ENCODE data around the gene TJP3.

TJP3 gene

DNA sequence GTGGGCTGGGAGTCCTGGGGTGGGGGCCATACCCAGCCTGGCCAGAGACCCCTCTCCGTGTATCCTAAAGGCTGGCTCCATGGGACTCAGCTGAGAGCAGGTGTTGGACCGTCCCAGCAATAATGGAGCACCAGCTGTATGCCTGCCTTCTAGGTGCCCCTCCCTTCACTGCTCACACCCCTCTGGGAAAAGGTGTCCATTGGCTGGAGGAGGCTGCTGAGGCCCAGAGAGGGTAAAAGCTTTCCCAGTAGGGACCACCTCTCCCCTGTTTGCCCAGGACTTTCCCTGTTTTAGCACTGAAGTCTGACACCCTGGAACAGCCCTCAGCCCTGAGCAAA, 67.2 kb downstream of the TJP3 start:
- TF ChIP-seq EZH2phosphoT487 (IDR thresholded peaks at IDR 0.05; ENCODE audit: borderline replicate concordance, low read length): no peak
- TF ChIP-seq, protein P1, sequence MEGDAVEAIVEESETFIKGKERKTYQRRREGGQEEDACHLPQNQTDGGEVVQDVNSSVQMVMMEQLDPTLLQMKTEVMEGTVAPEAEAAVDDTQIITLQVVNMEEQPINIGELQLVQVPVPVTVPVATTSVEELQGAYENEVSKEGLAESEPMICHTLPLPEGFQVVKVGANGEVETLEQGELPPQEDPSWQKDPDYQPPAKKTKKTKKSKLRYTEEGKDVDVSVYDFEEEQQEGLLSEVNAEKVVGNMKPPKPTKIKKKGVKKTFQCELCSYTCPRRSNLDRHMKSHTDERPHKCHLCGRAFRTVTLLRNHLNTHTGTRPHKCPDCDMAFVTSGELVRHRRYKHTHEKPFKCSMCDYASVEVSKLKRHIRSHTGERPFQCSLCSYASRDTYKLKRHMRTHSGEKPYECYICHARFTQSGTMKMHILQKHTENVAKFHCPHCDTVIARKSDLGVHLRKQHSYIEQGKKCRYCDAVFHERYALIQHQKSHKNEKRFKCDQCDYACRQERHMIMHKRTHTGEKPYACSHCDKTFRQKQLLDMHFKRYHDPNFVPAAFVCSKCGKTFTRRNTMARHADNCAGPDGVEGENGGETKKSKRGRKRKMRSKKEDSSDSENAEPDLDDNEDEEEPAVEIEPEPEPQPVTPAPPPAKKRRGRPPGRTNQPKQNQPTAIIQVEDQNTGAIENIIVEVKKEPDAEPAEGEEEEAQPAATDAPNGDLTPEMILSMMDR (IDR thresholded peaks at IDR 0.05; ENCODE audit: low read depth, low read length, poor library complexity, severe bottlenecking): no peak
- no peak overlapping the region for H3K27ac ChIP-seq (ENCODE audit: low read depth, low read length)

DNA sequence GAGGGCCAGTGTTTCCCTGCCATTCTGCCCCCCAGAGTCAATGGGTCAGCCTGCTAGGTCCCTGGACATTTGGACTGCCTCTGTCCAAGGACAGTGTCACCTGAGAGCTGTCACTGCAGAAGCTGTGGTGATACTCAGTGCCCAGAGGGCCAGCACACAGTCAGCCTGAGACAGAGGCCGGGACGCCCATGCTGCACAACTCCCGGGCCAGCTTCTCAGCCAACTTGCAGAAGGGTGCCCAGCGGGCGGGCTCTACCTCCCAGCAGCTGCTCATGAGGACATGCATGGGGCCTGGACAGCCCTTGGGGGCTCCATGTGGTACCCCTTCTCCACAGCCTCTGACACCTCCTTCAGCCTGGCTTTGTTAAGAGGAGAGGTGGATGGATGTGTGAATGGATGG, 67.6 kb downstream of the TJP3 start:
- Histone ChIP-seq H3K9me2 (replicated peaks; ENCODE audit: control insufficient read depth, low read length) (no peaks in the 10 kb centered on the region), H3F3A (ENCODE audit: control insufficient read depth, insufficient read depth) (no peaks in the 10 kb centered on the region), H3K79me2 (ENCODE audit: control insufficient read depth, low read length) (no peaks in the 10 kb centered on the region), H4K20me1 (ENCODE audit: control insufficient read depth, insufficient read depth, low read depth, low read length) (no peaks in the 10 kb centered on the region; the same call in 1 of the 2 replicates), H3K27me3 (ENCODE audit: control insufficient read depth, low read length) (no peaks in the 10 kb centered on the region), H3K4me1 (ENCODE audit: control insufficient read depth, low read length) (no peaks in the 10 kb centered on the region), H3K4me2 (ENCODE audit: low read length) (no peak overlapping the region), H3K36me3 (ENCODE audit: control insufficient read depth, low read length) (no peaks in the 10 kb centered on the region), H3K9me3 (ENCODE audit: control insufficient read depth, insufficient read depth, low read length) (no peaks in the 10 kb centered on the region), H3K27ac (ENCODE audit: low read depth, low read length) (no peak overlapping the region), H3K4me3 (ENCODE audit: low read length) (no peak overlapping the region)
- no peak for TF ChIP-seq EZH2phosphoT487 (IDR thresholded peaks at IDR 0.05; ENCODE audit: borderline replicate concordance, low read length)
- TF ChIP-seq, protein P1 (IDR thresholded peaks at IDR 0.05; ENCODE audit: low read depth, low read length, poor library complexity, severe bottlenecking): no peak

More for the DNA sequence above, 67.2 kb downstream of the TJP3 start:
- H3K4me1 ChIP-seq (ENCODE audit: control insufficient read depth, low read length): no peaks in the 10 kb centered on the region
- H3K79me2 ChIP-seq (ENCODE audit: control insufficient read depth, low read length): no peaks in the 10 kb centered on the region
- H4K20me1 ChIP-seq (ENCODE audit: control insufficient read depth, insufficient read depth, low read depth, low read length): no peaks in the 10 kb centered on the region; the same call in 1 of the 2 replicates
- no peaks in the 10 kb centered on the region for H3F3A ChIP-seq (ENCODE audit: control insufficient read depth, insufficient read depth)
- no peaks in the 10 kb centered on the region for H3K9me3 ChIP-seq (ENCODE audit: control insufficient read depth, insufficient read depth, low read length)
- H3K4me3 ChIP-seq (ENCODE audit: low read length): no peak overlapping the region
- H3K36me3 ChIP-seq (ENCODE audit: control insufficient read depth, low read length): no peaks in the 10 kb centered on the region
- H3K4me2 ChIP-seq (ENCODE audit: low read length): no peak overlapping the region
- H3K27me3 ChIP-seq (ENCODE audit: control insufficient read depth, low read length): no peaks in the 10 kb centered on the region
- H3K9me2 ChIP-seq (replicated peaks; ENCODE audit: control insufficient read depth, low read length): no peaks in the 10 kb centered on the region

DNA sequence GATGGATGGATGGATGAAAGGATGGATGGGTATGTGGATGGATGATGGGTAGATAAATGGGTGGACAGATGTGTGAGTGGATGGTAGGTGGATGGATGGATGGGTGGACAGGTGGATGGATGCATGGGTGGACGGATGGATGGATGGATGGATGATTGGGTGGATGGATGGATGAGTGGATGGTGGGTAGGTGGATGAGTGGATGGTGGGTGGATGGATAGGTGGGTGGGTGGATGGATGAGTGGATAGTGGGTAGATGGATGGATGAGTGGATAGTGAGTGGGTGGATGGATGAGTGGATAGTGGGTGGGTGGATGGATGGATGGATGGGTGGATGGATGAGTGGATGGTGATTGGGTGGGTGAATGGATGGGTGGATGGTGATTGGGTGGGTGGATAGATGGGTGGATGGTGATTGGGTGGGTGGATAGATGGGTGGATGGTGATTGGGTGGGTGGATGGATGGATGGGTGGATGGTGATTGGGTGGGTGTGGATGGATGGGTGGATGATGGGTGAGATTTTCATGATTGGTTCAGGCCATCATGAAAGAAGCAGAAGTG, 68.4 kb downstream of the TJP3 start:
- no peak for TF ChIP-seq EZH2phosphoT487 (IDR thresholded peaks at IDR 0.05; ENCODE audit: borderline replicate concordance, low read length)
- TF ChIP-seq, protein P1 (IDR thresholded peaks at IDR 0.05; ENCODE audit: low read depth, low read length, poor library complexity, severe bottlenecking): no peak
- peaks cover 7% of the 10 kb centered on the region; the same call in 1 of the 2 replicates for H3K9me3 ChIP-seq (ENCODE audit: control insufficient read depth, insufficient read depth, low read length)
- H3K4me1 ChIP-seq (ENCODE audit: control insufficient read depth, low read length): no peaks in the 10 kb centered on the region
- H3K4me3 ChIP-seq (ENCODE audit: low read length): no peak overlapping the region
- no peak overlapping the region for H3K4me2 ChIP-seq (ENCODE audit: low read length)
- H3K27me3 ChIP-seq (ENCODE audit: control insufficient read depth, low read length): no peaks in the 10 kb centered on the region
- no peaks in the 10 kb centered on the region for H3K36me3 ChIP-seq (ENCODE audit: control insufficient read depth, low read length)
- no peaks in the 10 kb centered on the region for H3K9me2 ChIP-seq (replicated peaks; ENCODE audit: control insufficient read depth, low read length)
- H4K20me1 ChIP-seq (ENCODE audit: control insufficient read depth, insufficient read depth, low read depth, low read length): no peaks in the 10 kb centered on the region; the same call in 1 of the 2 replicates
- H3K79me2 ChIP-seq (ENCODE audit: control insufficient read depth, low read length): no peaks in the 10 kb centered on the region
- no peak overlapping the region for H3K27ac ChIP-seq (ENCODE audit: low read depth, low read length)
- H3F3A ChIP-seq (ENCODE audit: control insufficient read depth, insufficient read depth): no peaks in the 10 kb centered on the region

All from DOHH2 (cell line).